ENCODE results near the gene APOC4. TPM values are rescaled to one million over a fixed set of nuclear protein-coding genes. Genes with fewer than 3 reads are reported as not detected.
A peak's percentile ranks its signal among the peaks of the same experiment; 100 is the strongest.

Gene APOC4
- total and polyA plus RNA-seq, 2 experiments from 2014 or later: not detected

- Histone ChIP-seq H3K79me2 (ENCODE audit: insufficient read depth) (no peaks in the 10 kb centered on the region), H3K4me3 (no peak overlapping the region), H3K9me3 (ENCODE audit: low read depth) (no peaks in the 10 kb centered on the region), H4K20me1 (ENCODE audit: insufficient read depth) (no peaks in the 10 kb centered on the region), H3K27me3 (replicated peaks; ENCODE audit: insufficient read depth) (peaks cover 14% of the 10 kb centered on the region), H2AFZ (no peak overlapping the region), H3K9ac (no peak overlapping the region), H3K4me2 (ENCODE audit: unreplicated experiment) (no peak overlapping the region), H3K27ac (no peak overlapping the region), H3K9me2 (ENCODE audit: insufficient read depth) (no peaks in the 10 kb centered on the region), H3F3A (ENCODE audit: insufficient read depth) (no peaks in the 10 kb centered on the region), H3K36me3 (ENCODE audit: low read depth) (no peaks in the 10 kb centered on the region; the same call in 1 of the 2 replicates), H3K4me1 (ENCODE audit: insufficient read depth) (no peaks in the 10 kb centered on the region; the same call in 1 of the 2 replicates)
- TF ChIP-seq EZH2 (IDR thresholded peaks at IDR 0.05; ENCODE audit: insufficient read depth, poor library complexity, severe bottlenecking) (no peak), EZH2phosphoT487 (IDR thresholded peaks at IDR 0.05; ENCODE audit: insufficient read depth, low read depth) (no peak)
- in situ Hi-C loops (cut with MboI): no loop called here
- peak; percentile 63 for DNase-seq
- 10 to 17% methylated on average over 24 of the region's 24 CpGs for WGBS, 2 experiments (ENCODE audit: low coverage in 1 of 2, low lambda C conversion rate in 2 of 2, missing lambda C conversion rate in 2 of 2)
Observed at GRCh38 chr19:44903602-44904425, 38.2 kb upstream of the APOC4 start.

- TF ChIP-seq EZH2 (IDR thresholded peaks at IDR 0.05; ENCODE audit: insufficient read depth, poor library complexity, severe bottlenecking): no peak
- TF ChIP-seq EZH2phosphoT487 (IDR thresholded peaks at IDR 0.05; ENCODE audit: insufficient read depth, low read depth): no peak
- Histone ChIP-seq H3K36me3 (ENCODE audit: low read depth) (no peaks in the 10 kb centered on the region; the same call in 1 of the 2 replicates), H3K79me2 (ENCODE audit: insufficient read depth) (no peaks in the 10 kb centered on the region), H3F3A (ENCODE audit: insufficient read depth) (no peaks in the 10 kb centered on the region), H3K4me3 (no peak overlapping the region), H3K27ac (no peak overlapping the region), H4K20me1 (ENCODE audit: insufficient read depth) (no peaks in the 10 kb centered on the region), H3K4me1 (ENCODE audit: insufficient read depth) (no peaks in the 10 kb centered on the region; the same call in 1 of the 2 replicates), H3K4me2 (ENCODE audit: unreplicated experiment) (no peak overlapping the region), H3K9ac (no peak overlapping the region), H3K9me3 (ENCODE audit: low read depth) (no peaks in the 10 kb centered on the region), H2AFZ (no peak overlapping the region), H3K27me3 (replicated peaks; ENCODE audit: insufficient read depth) (peaks cover 14% of the 10 kb centered on the region), H3K9me2 (ENCODE audit: insufficient read depth) (no peaks in the 10 kb centered on the region)
- WGBS, 2 experiments (ENCODE audit: low coverage in 1 of 2, low lambda C conversion rate in 2 of 2, missing lambda C conversion rate in 2 of 2): 35 to 39% methylated on average over 12 of the region's 12 CpGs
- DNase-seq: no peak
- in situ Hi-C loops (cut with MboI): no loop called here
Observed at GRCh38 chr19:44904426-44904994, 37.5 kb upstream of the APOC4 start.

GRCh38 chr19:44905437-44906160, 36.4 kb upstream of the APOC4 start, which contains the start of gene APOE:
Gene APOE (plus strand): TSS chr19:44905796. CDS start chr19:44906625, 829 bp downstream.
- 4 to 5% methylated on average over 15 to 20 of the region's 20 CpGs for WGBS, 2 experiments (ENCODE audit: low coverage in 1 of 2, low lambda C conversion rate in 2 of 2, missing lambda C conversion rate in 2 of 2)
- H2AFZ ChIP-seq: 0 out of 2 replicates have a peak within 1 kb of the TSS, but pooled peaks have one; percentile 7

GRCh38 chr19:44907613-44908012, 34.4 kb upstream of the APOC4 start:
- H3K9me2 ChIP-seq (ENCODE audit: insufficient read depth): no peaks in the 10 kb centered on the region
- H3K79me2 ChIP-seq (ENCODE audit: insufficient read depth): no peaks in the 10 kb centered on the region
- H3K27ac ChIP-seq: no peak overlapping the region
- H3K9me3 ChIP-seq (ENCODE audit: low read depth): no peaks in the 10 kb centered on the region
- H3K4me1 ChIP-seq (ENCODE audit: insufficient read depth): no peaks in the 10 kb centered on the region; the same call in 1 of the 2 replicates
- no peaks in the 10 kb centered on the region for H4K20me1 ChIP-seq (ENCODE audit: insufficient read depth)
- no peaks in the 10 kb centered on the region for H3F3A ChIP-seq (ENCODE audit: insufficient read depth)
- no peak for DNase-seq
- no peak overlapping the region for H3K9ac ChIP-seq
- no peaks in the 10 kb centered on the region for H3K36me3 ChIP-seq (ENCODE audit: low read depth)
- no peak for TF ChIP-seq EZH2 (IDR thresholded peaks at IDR 0.05; ENCODE audit: insufficient read depth, poor library complexity, severe bottlenecking)
- TF ChIP-seq EZH2phosphoT487 (IDR thresholded peaks at IDR 0.05; ENCODE audit: insufficient read depth, low read depth): no peak
- no peak overlapping the region for H3K4me2 ChIP-seq (ENCODE audit: unreplicated experiment)
- WGBS, 2 experiments (ENCODE audit: low coverage in 1 of 2, low lambda C conversion rate in 2 of 2, missing lambda C conversion rate in 2 of 2): 83% methylated on average over 12 of the region's 12 CpGs
- no peak overlapping the region for H3K4me3 ChIP-seq
- peaks cover 14% of the 10 kb centered on the region for H3K27me3 ChIP-seq (replicated peaks; ENCODE audit: insufficient read depth)
- H2AFZ ChIP-seq: no peak overlapping the region
- in situ Hi-C loops (cut with MboI): no loop called here

More at GRCh38 chr19:44905437-44906160, 36.4 kb upstream of the APOC4 start, which contains the start of gene APOE:
- peak; percentile 18 for DNase-seq
- H3K9me2 ChIP-seq (ENCODE audit: insufficient read depth): no peaks in the 10 kb centered on the region
- H4K20me1 ChIP-seq (ENCODE audit: insufficient read depth): no peaks in the 10 kb centered on the region
- H3K27me3 ChIP-seq (replicated peaks; ENCODE audit: insufficient read depth): peaks cover 14% of the 10 kb centered on the region
- H3K4me3 ChIP-seq: no peak within 1 kb of the TSS
- TF ChIP-seq EZH2 (IDR thresholded peaks at IDR 0.05; ENCODE audit: insufficient read depth, poor library complexity, severe bottlenecking): no peak
- TF ChIP-seq EZH2phosphoT487 (IDR thresholded peaks at IDR 0.05; ENCODE audit: insufficient read depth, low read depth): no peak
- peak within 1 kb of the TSS; percentile 32 for H3K4me2 ChIP-seq (ENCODE audit: unreplicated experiment)
- no peaks in the 10 kb centered on the region for H3K79me2 ChIP-seq (ENCODE audit: insufficient read depth)
- H3K4me1 ChIP-seq (ENCODE audit: insufficient read depth): no peaks in the 10 kb centered on the region; the same call in 1 of the 2 replicates
- H3K36me3 ChIP-seq (ENCODE audit: low read depth): no peaks in the 10 kb centered on the region; the same call in 1 of the 2 replicates
- no peak within 1 kb of the TSS for H3K27ac ChIP-seq
- H3K9me3 ChIP-seq (ENCODE audit: low read depth): no peaks in the 10 kb centered on the region
- in situ Hi-C loops (cut with MboI): no loop called here
- no peak within 1 kb of the TSS for H3K9ac ChIP-seq
- no peaks in the 10 kb centered on the region for H3F3A ChIP-seq (ENCODE audit: insufficient read depth)
